ENCODE results near the gene RAPGEF1.

DNA sequence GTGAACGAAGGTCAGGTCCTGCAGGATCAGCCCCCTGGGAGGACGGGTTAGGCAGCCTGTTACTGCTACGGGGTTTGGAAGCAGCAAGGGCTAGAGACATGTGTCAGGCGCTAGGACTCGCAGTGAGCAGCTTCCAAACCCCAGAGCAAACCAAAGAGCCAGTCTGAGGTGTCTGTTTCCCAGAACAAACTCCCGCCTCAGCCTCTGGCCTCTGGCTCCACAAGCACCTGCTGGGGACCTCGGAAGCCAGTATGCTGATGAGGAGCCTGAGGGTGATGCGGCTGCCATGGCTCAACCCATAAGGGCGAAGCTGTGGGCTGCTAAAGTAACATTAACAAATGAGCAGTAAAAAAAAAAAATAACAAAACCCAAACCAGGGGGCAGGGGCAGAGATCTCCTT, 159.5 kb downstream of the RAPGEF1 start:
- TF ChIP-seq POLR2AphosphoS5 (IDR thresholded peaks at IDR 0.05; ENCODE audit: low read depth, low read length), result no peak
- TF ChIP-seq, protein P1, sequence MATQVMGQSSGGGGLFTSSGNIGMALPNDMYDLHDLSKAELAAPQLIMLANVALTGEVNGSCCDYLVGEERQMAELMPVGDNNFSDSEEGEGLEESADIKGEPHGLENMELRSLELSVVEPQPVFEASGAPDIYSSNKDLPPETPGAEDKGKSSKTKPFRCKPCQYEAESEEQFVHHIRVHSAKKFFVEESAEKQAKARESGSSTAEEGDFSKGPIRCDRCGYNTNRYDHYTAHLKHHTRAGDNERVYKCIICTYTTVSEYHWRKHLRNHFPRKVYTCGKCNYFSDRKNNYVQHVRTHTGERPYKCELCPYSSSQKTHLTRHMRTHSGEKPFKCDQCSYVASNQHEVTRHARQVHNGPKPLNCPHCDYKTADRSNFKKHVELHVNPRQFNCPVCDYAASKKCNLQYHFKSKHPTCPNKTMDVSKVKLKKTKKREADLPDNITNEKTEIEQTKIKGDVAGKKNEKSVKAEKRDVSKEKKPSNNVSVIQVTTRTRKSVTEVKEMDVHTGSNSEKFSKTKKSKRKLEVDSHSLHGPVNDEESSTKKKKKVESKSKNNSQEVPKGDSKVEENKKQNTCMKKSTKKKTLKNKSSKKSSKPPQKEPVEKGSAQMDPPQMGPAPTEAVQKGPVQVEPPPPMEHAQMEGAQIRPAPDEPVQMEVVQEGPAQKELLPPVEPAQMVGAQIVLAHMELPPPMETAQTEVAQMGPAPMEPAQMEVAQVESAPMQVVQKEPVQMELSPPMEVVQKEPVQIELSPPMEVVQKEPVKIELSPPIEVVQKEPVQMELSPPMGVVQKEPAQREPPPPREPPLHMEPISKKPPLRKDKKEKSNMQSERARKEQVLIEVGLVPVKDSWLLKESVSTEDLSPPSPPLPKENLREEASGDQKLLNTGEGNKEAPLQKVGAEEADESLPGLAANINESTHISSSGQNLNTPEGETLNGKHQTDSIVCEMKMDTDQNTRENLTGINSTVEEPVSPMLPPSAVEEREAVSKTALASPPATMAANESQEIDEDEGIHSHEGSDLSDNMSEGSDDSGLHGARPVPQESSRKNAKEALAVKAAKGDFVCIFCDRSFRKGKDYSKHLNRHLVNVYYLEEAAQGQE (IDR thresholded peaks at IDR 0.05; ENCODE audit: insufficient read depth in 1 of 2, low read depth in 2 of 2, low read length in 2 of 2), result no peak
- TF ChIP-seq TAF1 (IDR thresholded peaks at IDR 0.05; ENCODE audit: borderline replicate concordance, insufficient read depth, low read length), result no peak
- no peak for TF ChIP-seq SIN3A (IDR thresholded peaks at IDR 0.05; ENCODE audit: borderline replicate concordance, insufficient read depth, low read length)
- no peak for TF ChIP-seq FOXP2 (optimal IDR thresholded peaks at IDR 0.05; ENCODE audit: borderline replicate concordance, extremely low read depth, extremely low read length, insufficient read depth)
